ENCODE measurements around the gene E2F6.

GRCh38 chr2:11513319-11513718, 47.4 kb upstream of the E2F6 start:
- TF ChIP-seq CTCF (conservative IDR thresholded peaks at IDR 0.05; ENCODE audit: low read depth, low read length) (no peak), MAZ (IDR thresholded peaks at IDR 0.05; ENCODE audit: borderline replicate concordance, low read depth, low read length) (no peak), POLR2A (IDR thresholded peaks at IDR 0.05; ENCODE audit: low read depth, low read length) (no peak), BHLHE40 (IDR thresholded peaks at IDR 0.05; ENCODE audit: low read depth, low read length) (no peak), RFX5 (IDR thresholded peaks at IDR 0.05; ENCODE audit: low read depth, low read length) (no peak), RAD21 (IDR thresholded peaks at IDR 0.05; ENCODE audit: low read length) (no peak), CHD1 (IDR thresholded peaks at IDR 0.05; ENCODE audit: low read depth, low read length) (no peak), ELK1 (IDR thresholded peaks at IDR 0.05; ENCODE audit: borderline replicate concordance, low read depth, low read length) (no peak), SMC3 (IDR thresholded peaks at IDR 0.05; ENCODE audit: low read depth, low read length) (no peak), USF2 (IDR thresholded peaks at IDR 0.05; ENCODE audit: low read depth, low read length) (no peak), FOS (IDR thresholded peaks at IDR 0.05; ENCODE audit: low read depth, low read length) (no peak), MXI1 (IDR thresholded peaks at IDR 0.05; ENCODE audit: borderline replicate concordance, low read depth, low read length) (no peak)
